K562 (cell line): ENCODE measurements around the gene PLD3. TPM values are rescaled to one million over a fixed set of nuclear protein-coding genes. Genes with fewer than 3 reads are reported as not detected.
A peak's percentile ranks its signal among the peaks of the same experiment; 100 is the strongest.

Experiments
- AFF4 ChIP-seq: sonication (generic); formaldehyde crosslinking; IDR thresholded peaks from 2 replicates; pipeline ENCODE4 v1.8.0; 2023; ENCODE audit warnings: mild to moderate bottlenecking, missing genetic modification reagents
- GTF2F1 ChIP-seq: IDR thresholded peaks from 2 replicates; pipeline ENCODE4 v1.6.1; 2011; ENCODE audit warnings: low read depth, low read length, improper control_type of control experiment
- GTF3C2 ChIP-seq: IDR thresholded peaks from 3 replicates; pipeline ENCODE4 v1.6.1; 2011; ENCODE audit warnings: borderline replicate concordance, mild to moderate bottlenecking, moderate library complexity; ENCODE audit not compliant: insufficient read length; ENCODE audit errors: extremely low read depth
- JUND ChIP-seq, 2 experiments: IDR thresholded peaks; 2 replicates in 1 of 2; 3 replicates in 1 of 2; pipeline ENCODE4 v1.6.1; 2011; ENCODE audit warnings: borderline replicate concordance in 2 of 2, low read depth in 2 of 2, low read length in 2 of 2, improper control_type of control experiment in 1 of 2, missing biosample characterization in 1 of 2, missing genetic modification characterization in 1 of 2, missing genetic modification reagents in 1 of 2
- MCM5 ChIP-seq: fragments of 450-650 bp; IDR thresholded peaks from 2 replicates; pipeline ENCODE4 v1.6.1; 2016; ENCODE audit warnings: low read depth
- NCOR1 ChIP-seq: fragments of 450-650 bp; IDR thresholded peaks from 2 replicates; pipeline ENCODE4 v1.6.1; 2016; ENCODE audit warnings: mild to moderate bottlenecking, moderate library complexity
- NFIC ChIP-seq: fragments of 450-650 bp; IDR thresholded peaks from 2 replicates; pipeline ENCODE4 v1.6.1; 2017; ENCODE audit warnings: mild to moderate bottlenecking, inconsistent platforms
- NR2C1 ChIP-seq, 2 experiments: fragments of 450-650 bp; IDR thresholded peaks; 2 replicates each; pipeline ENCODE4 v1.6.1; 2017; ENCODE audit warnings: mild to moderate bottlenecking in 2 of 2, antibody characterized with exemption in 1 of 2, inconsistent platforms in 1 of 2, missing compliant biosample characterization in 1 of 2, missing genetic modification characterization in 1 of 2
- POLR2A ChIP-seq: fragments of 450-650 bp; conservative IDR thresholded peaks from 2 replicates; pipeline ENCODE4 v1.6.1; 2016
- RBM39 ChIP-seq: fragments of 200-400 bp; formaldehyde crosslinking; optimal IDR thresholded peaks from 2 replicates; pipeline ENCODE3; 2018; ENCODE audit warnings: low read depth, low read length
- SLC30A9 ChIP-seq: fragments of 250-450 bp; sonication (Bioruptor Pico); IDR thresholded peaks from 2 replicates; pipeline ENCODE4 v1.8.0; 2022; ENCODE audit warnings: mild to moderate bottlenecking, moderate library complexity
- USF1 ChIP-seq: sonication (generic); formaldehyde crosslinking; IDR thresholded peaks from 2 replicates; pipeline ENCODE4 v1.9.0; 2022; ENCODE audit warnings: mild to moderate bottlenecking, missing genetic modification reagents
- VEZF1 ChIP-seq: fragments of 200-800 bp; sonication (Bioruptor generic); IDR thresholded peaks from 2 replicates; pipeline ENCODE4 v1.6.1; 2017; ENCODE audit warnings: missing genetic modification characterization, missing compliant biosample characterization
- ZNF511 ChIP-seq: sonication (generic); formaldehyde crosslinking; IDR thresholded peaks from 2 replicates; pipeline ENCODE4 v1.8.0; 2022; ENCODE audit warnings: mild to moderate bottlenecking, missing genetic modification reagents
- ZNF561 ChIP-seq: fragments of 450-650 bp; formaldehyde crosslinking; conservative IDR thresholded peaks from 2 replicates; pipeline ENCODE4 v1.4.0; 2020; ENCODE audit warnings: mild to moderate bottlenecking, moderate library complexity
- ZNF668 ChIP-seq: fragments of 250-450 bp; sonication (Bioruptor Pico); IDR thresholded peaks from 2 replicates; pipeline ENCODE4 v1.8.0; 2022; ENCODE audit warnings: mild to moderate bottlenecking, inconsistent platforms
- polyA plus RNA-seq, 8 experiments: library from polyadenylated mRNA; depleted of rRNA in 4 of 8; stranded (reverse) in 5 of 8; unstranded in 3 of 8; fragments of >200 nt; fragmentation: Nextera tagmentation in 2 of 8; fragmentation: Illumina TruSeq in 1 of 8; extraction: Ambion mirVana in 2 of 8; extraction: Trizol in 1 of 8; gene quantifications; 2 replicates each; pipeline versions ENCODE4 v1.2.1 to v1.2.3, GENCODE V29; 2011 to 2014; ENCODE audit warnings: inconsistent platforms in 1 of 8, missing spikeins in 1 of 8
- total RNA-seq, 7 experiments: library from RNA; depleted of rRNA in 6 of 7; stranded (reverse); fragments of >200 nt in 6 of 7; fragmentation: Illumina TruSeq in 2 of 7; extraction: Trizol in 2 of 7; gene quantifications; 2 replicates each; pipeline versions ENCODE4 v1.2.1 to v1.2.3, GENCODE V29; 2011 to 2021; ENCODE audit warnings: low replicate concordance in 1 of 7

PLD3 gene
- total and polyA plus RNA-seq, 9 of the 15 experiments (the other 6 are each of a cell fraction or from before 2014, with no cell fraction given): 2.3 to 128 (median 72.7) TPM

GRCh38 chr19:40420766-40421765 is 72.6 kb downstream of the PLD3 start (continued):
- TF ChIP-seq AFF4 (peak; percentile 91), RBM39 (no peak), ZNF668 (CRISPR knock-in tag) (no peak), NR2C1 (IDR thresholded peaks at IDR 0.05) (no peak), NR2C1 (tag; IDR thresholded peaks at IDR 0.05) (0 out of 2 replicates have a peak, but pooled peaks have one; percentile 10), MCM5 (no peak), USF1 (peak; percentile 36; the same call in 1 of the 2 replicates), GTF2F1 (no peak), ZNF511 (CRISPR knock-in tag) (no peak), JUND (IDR thresholded peaks at IDR 0.05; ENCODE audit: borderline replicate concordance, low read depth, low read length) (peak; percentile 64), JUND (tag; IDR thresholded peaks at IDR 0.05; ENCODE audit: borderline replicate concordance, low read depth, low read length) (no peak; the same call in 2 of the 3 replicates), SLC30A9 (CRISPR knock-in tag) (no peak), POLR2A (peak; percentile 83), VEZF1 (CRISPR knock-in tag) (peak; percentile 98), ZNF561 (CRISPR knock-in tag) (no peak), NFIC (peak; percentile 79), NCOR1 (peak; percentile 77), GTF3C2 (no peak)
